HepG2 (cell line): Measurements from ENCODE around the gene ZBP1. TPM values are rescaled to one million over a fixed set of nuclear protein-coding genes. Genes with fewer than 3 reads are reported as not detected.

ENCODE experiments used
- AGO1 ChIP-seq: fragments of 200-400 bp; formaldehyde crosslinking; IDR thresholded peaks from 2 replicates; pipeline ENCODE4 v1.6.1; 2017; ENCODE audit warnings: mild to moderate bottlenecking, low read depth, low read length, moderate library complexity; ENCODE audit not compliant: poor library complexity, severe bottlenecking
- HMG20A ChIP-seq: IDR thresholded peaks from 2 replicates; pipeline ENCODE4 v1.6.1; 2016; ENCODE audit warnings: borderline replicate concordance
- IKZF1 ChIP-seq: fragments of 450-650 bp; IDR thresholded peaks from 2 replicates; pipeline ENCODE4 v1.7.1; 2016
- MAFF ChIP-seq: IDR thresholded peaks from 2 replicates; pipeline ENCODE4 v1.6.1; 2011; ENCODE audit warnings: low read depth, low read length, improper control_type of control experiment
- PCBP1 ChIP-seq: fragments of 200-400 bp; formaldehyde crosslinking; IDR thresholded peaks from 2 replicates; pipeline ENCODE4 v1.6.1; 2017; ENCODE audit warnings: mild to moderate bottlenecking, low read depth, low read length, borderline replicate concordance
- POGZ ChIP-seq: sonication (generic); formaldehyde crosslinking; IDR thresholded peaks from 2 replicates; pipeline ENCODE4 v1.4.0; 2020; ENCODE audit warnings: mild to moderate bottlenecking, missing genetic modification reagents
- POLR2AphosphoS5 ChIP-seq: IDR thresholded peaks from 2 replicates; pipeline ENCODE4 v1.6.1; 2012; ENCODE audit warnings: low read depth, low read length
- SIX4 ChIP-seq: sonication (generic); formaldehyde crosslinking; IDR thresholded peaks from 2 replicates; pipeline ENCODE4 v1.4.0; 2020; ENCODE audit warnings: missing genetic modification reagents
- SMAD3 ChIP-seq: sonication (generic); formaldehyde crosslinking; IDR thresholded peaks from 2 replicates; pipeline ENCODE4 v1.4.0; 2020; ENCODE audit warnings: missing genetic modification reagents
- SNAI1 ChIP-seq: sonication (generic); formaldehyde crosslinking; IDR thresholded peaks from 2 replicates; pipeline ENCODE4 v1.5.0; 2020; ENCODE audit warnings: mild to moderate bottlenecking, missing genetic modification reagents, borderline replicate concordance
- SRSF9 ChIP-seq: fragments of 200-400 bp; formaldehyde crosslinking; IDR thresholded peaks from 2 replicates; pipeline ENCODE4 v1.6.1; 2018; ENCODE audit warnings: borderline replicate concordance, mild to moderate bottlenecking, low read depth, low read length; ENCODE audit not compliant: insufficient read depth, poor library complexity, severe bottlenecking
- SRY ChIP-seq: sonication (generic); formaldehyde crosslinking; IDR thresholded peaks from 2 replicates; pipeline ENCODE4 v1.8.0; 2022; ENCODE audit warnings: mild to moderate bottlenecking, missing genetic modification reagents
- THAP11 ChIP-seq: IDR thresholded peaks from 2 replicates; pipeline ENCODE4 v1.6.1; 2016; ENCODE audit warnings: missing biosample characterization, missing genetic modification reagents
- ZBTB20 ChIP-seq: sonication (generic); formaldehyde crosslinking; IDR thresholded peaks from 2 replicates; pipeline ENCODE4 v1.8.1; 2023; ENCODE audit warnings: missing genetic modification reagents, low read depth, mild to moderate bottlenecking, borderline replicate concordance
- ZNF12 ChIP-seq: sonication (generic); formaldehyde crosslinking; IDR thresholded peaks from 2 replicates; pipeline ENCODE4 v1.5.0; 2020; ENCODE audit warnings: missing genetic modification reagents
- ZNF121 ChIP-seq: sonication (generic); formaldehyde crosslinking; IDR thresholded peaks from 2 replicates; pipeline ENCODE4 v1.5.0; 2020; ENCODE audit warnings: mild to moderate bottlenecking, missing genetic modification reagents
- ZNF24 ChIP-seq: fragments of 450-650 bp; IDR thresholded peaks from 2 replicates; pipeline ENCODE4 v1.6.1; 2017; ENCODE audit warnings: antibody characterized with exemption, mild to moderate bottlenecking
- ZNF326 ChIP-seq: sonication (generic); formaldehyde crosslinking; IDR thresholded peaks from 2 replicates; pipeline ENCODE4 v1.4.0; 2020; ENCODE audit warnings: missing genetic modification reagents, borderline replicate concordance
- ZNF460 ChIP-seq: sonication (generic); formaldehyde crosslinking; IDR thresholded peaks from 2 replicates; pipeline ENCODE4 v1.5.1; 2020; ENCODE audit warnings: missing genetic modification reagents, mild to moderate bottlenecking, borderline replicate concordance
- ZNF615 ChIP-seq: sonication (generic); formaldehyde crosslinking; IDR thresholded peaks from 2 replicates; pipeline ENCODE4 v1.5.0; 2020; ENCODE audit warnings: mild to moderate bottlenecking, missing genetic modification reagents, borderline replicate concordance
- polyA plus RNA-seq, 8 experiments: library from polyadenylated mRNA; depleted of rRNA in 3 of 8; stranded (reverse) in 7 of 8; unstranded in 1 of 8; fragments of >200 nt; fragmentation: Illumina TruSeq in 4 of 8; extraction: Trizol in 4 of 8; gene quantifications; 2 replicates each; pipeline versions ENCODE4 v1.2.1 to v1.2.3, GENCODE V29; 2011 to 2016; ENCODE audit warnings: low read depth in 4 of 8, missing spikeins in 1 of 8, mixed read lengths in 1 of 8; ENCODE audit not compliant: insufficient read depth in 1 of 8
- total RNA-seq, 5 experiments: library from RNA; depleted of rRNA; stranded (reverse); fragments of >200 nt; fragmentation: Illumina TruSeq; extraction: Trizol; gene quantifications; 2 replicates each; pipeline ENCODE4 v1.2.3, GENCODE V29; 2016; ENCODE audit warnings: low read depth in 1 of 5
- TF ChIP-seq, protein P1 (sequence below): sonication (generic); formaldehyde crosslinking; IDR thresholded peaks from 2 replicates; pipeline ENCODE4 v1.4.0; 2020; ENCODE audit warnings: missing genetic modification reagents
- TF ChIP-seq, protein P2 (sequence below): sonication (generic); formaldehyde crosslinking; IDR thresholded peaks from 2 replicates; pipeline ENCODE4 v1.4.0; 2020; ENCODE audit warnings: mild to moderate bottlenecking, low read depth, missing genetic modification reagents
- TF ChIP-seq, protein P3 (sequence below): sonication (generic); formaldehyde crosslinking; IDR thresholded peaks from 2 replicates; pipeline ENCODE4 v1.5.1; 2020; ENCODE audit warnings: missing genetic modification reagents, mild to moderate bottlenecking, borderline replicate concordance

Gene ZBP1
- total and polyA plus RNA-seq, 2 of the 13 experiments (the other 11 are each of a cell fraction or from before 2014, with no cell fraction given) = not detected

DNA sequence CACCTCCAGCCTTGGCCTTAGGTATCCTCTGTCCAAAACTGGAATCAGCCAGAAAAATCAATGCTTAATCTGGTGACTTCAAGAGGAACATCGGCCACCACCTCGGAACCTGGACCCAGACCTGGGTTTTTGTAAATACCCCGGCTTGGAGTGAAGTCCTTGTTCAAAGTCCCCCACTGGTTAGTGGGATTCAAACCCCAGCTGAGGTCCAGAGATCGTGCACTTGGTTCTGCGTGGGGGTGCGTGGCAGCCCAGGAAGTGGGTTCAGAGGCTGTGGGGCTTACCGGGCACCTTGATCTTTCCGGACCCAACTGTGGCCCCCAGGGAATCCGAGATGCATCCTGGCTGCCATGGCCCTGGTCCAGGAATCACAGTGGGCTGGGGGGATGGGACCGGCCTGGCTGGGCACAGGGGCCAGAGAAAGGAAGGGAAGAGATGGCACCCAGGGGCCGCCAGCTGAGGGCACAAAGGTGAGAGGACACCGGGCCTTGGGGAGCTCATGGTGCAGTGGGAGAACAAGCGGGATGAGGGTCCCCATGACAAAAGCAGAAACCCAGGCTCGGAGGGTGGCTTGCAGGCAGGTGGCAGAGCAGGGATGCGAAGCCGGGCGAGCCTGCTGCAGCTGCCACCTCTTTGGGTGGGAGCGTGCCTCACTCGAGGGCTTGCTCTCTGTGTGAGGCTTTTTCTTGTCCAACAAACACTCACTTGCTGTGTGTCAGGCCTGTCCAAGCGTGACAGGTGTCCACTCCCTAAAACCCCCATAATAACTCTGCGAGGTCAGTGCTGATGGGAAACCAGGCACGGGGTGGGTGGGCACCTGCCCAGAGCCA is 27.7 kb downstream of the ZBP1 start (continued):
- TF ChIP-seq, protein P1, sequence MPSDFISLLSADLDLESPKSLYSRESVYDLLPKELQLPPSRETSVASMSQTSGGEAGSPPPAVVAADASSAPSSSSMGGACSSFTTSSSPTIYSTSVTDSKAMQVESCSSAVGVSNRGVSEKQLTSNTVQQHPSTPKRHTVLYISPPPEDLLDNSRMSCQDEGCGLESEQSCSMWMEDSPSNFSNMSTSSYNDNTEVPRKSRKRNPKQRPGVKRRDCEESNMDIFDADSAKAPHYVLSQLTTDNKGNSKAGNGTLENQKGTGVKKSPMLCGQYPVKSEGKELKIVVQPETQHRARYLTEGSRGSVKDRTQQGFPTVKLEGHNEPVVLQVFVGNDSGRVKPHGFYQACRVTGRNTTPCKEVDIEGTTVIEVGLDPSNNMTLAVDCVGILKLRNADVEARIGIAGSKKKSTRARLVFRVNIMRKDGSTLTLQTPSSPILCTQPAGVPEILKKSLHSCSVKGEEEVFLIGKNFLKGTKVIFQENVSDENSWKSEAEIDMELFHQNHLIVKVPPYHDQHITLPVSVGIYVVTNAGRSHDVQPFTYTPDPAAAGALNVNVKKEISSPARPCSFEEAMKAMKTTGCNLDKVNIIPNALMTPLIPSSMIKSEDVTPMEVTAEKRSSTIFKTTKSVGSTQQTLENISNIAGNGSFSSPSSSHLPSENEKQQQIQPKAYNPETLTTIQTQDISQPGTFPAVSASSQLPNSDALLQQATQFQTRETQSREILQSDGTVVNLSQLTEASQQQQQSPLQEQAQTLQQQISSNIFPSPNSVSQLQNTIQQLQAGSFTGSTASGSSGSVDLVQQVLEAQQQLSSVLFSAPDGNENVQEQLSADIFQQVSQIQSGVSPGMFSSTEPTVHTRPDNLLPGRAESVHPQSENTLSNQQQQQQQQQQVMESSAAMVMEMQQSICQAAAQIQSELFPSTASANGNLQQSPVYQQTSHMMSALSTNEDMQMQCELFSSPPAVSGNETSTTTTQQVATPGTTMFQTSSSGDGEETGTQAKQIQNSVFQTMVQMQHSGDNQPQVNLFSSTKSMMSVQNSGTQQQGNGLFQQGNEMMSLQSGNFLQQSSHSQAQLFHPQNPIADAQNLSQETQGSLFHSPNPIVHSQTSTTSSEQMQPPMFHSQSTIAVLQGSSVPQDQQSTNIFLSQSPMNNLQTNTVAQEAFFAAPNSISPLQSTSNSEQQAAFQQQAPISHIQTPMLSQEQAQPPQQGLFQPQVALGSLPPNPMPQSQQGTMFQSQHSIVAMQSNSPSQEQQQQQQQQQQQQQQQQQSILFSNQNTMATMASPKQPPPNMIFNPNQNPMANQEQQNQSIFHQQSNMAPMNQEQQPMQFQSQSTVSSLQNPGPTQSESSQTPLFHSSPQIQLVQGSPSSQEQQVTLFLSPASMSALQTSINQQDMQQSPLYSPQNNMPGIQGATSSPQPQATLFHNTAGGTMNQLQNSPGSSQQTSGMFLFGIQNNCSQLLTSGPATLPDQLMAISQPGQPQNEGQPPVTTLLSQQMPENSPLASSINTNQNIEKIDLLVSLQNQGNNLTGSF = no peak
- peak; percentile 48; the same call in 1 of the 2 replicates for TF ChIP-seq ZBTB20 (CRISPR knock-in tag)
- TF ChIP-seq ZNF326 (CRISPR knock-in tag) = no peak
- no peak for TF ChIP-seq POLR2AphosphoS5
- TF ChIP-seq SMAD3 (CRISPR knock-in tag) = no peak
- TF ChIP-seq PCBP1 = no peak
- no peak for TF ChIP-seq IKZF1
- TF ChIP-seq THAP11 (CRISPR knock-in tag) = 0 out of 2 replicates have a peak, but pooled peaks have one; percentile 19
- TF ChIP-seq SIX4 = no peak
- TF ChIP-seq, protein P2, sequence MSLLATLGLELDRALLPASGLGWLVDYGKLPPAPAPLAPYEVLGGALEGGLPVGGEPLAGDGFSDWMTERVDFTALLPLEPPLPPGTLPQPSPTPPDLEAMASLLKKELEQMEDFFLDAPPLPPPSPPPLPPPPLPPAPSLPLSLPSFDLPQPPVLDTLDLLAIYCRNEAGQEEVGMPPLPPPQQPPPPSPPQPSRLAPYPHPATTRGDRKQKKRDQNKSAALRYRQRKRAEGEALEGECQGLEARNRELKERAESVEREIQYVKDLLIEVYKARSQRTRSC (CRISPR knock-in tag) = peak; percentile 23; the same call in 1 of the 2 replicates
- peak; percentile 38; the same call in 1 of the 2 replicates for TF ChIP-seq HMG20A (CRISPR knock-in tag)
- TF ChIP-seq ZNF615 (CRISPR knock-in tag) = no peak
- no peak for TF ChIP-seq SRSF9
- no peak for TF ChIP-seq AGO1
- TF ChIP-seq ZNF12 = no peak
- no peak for TF ChIP-seq SNAI1 (CRISPR knock-in tag)
- TF ChIP-seq, protein P3, sequence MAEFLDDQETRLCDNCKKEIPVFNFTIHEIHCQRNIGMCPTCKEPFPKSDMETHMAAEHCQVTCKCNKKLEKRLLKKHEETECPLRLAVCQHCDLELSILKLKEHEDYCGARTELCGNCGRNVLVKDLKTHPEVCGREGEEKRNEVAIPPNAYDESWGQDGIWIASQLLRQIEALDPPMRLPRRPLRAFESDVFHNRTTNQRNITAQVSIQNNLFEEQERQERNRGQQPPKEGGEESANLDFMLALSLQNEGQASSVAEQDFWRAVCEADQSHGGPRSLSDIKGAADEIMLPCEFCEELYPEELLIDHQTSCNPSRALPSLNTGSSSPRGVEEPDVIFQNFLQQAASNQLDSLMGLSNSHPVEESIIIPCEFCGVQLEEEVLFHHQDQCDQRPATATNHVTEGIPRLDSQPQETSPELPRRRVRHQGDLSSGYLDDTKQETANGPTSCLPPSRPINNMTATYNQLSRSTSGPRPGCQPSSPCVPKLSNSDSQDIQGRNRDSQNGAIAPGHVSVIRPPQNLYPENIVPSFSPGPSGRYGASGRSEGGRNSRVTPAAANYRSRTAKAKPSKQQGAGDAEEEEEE (CRISPR knock-in tag) = no peak; the same call in none of the 2 replicates
- TF ChIP-seq POGZ = peak; percentile 75; the same call in 1 of the 2 replicates
- TF ChIP-seq MAFF = no peak
- peak; percentile 24 for TF ChIP-seq ZNF460 (CRISPR knock-in tag)
- TF ChIP-seq SRY = peak; percentile 75; the same call in 1 of the 2 replicates
- no peak for TF ChIP-seq ZNF121 (CRISPR knock-in tag)
- TF ChIP-seq ZNF24 = no peak
